GM18858 (cell line): Measurements from ENCODE around the gene WDCP.
"Not testable (repeated sequence)": the region's sequence is repeated elsewhere in the genome, so short reads cannot be mapped to it uniquely, and the experiment has no call there.

ENCODE experiments used
- ATAC-seq: cut with Tn5 transposase; IDR thresholded peaks from one replicate; pipeline ENCODE4 v1.9.1; 2021; ENCODE audit not compliant: unreplicated experiment

WDCP gene

DNA sequence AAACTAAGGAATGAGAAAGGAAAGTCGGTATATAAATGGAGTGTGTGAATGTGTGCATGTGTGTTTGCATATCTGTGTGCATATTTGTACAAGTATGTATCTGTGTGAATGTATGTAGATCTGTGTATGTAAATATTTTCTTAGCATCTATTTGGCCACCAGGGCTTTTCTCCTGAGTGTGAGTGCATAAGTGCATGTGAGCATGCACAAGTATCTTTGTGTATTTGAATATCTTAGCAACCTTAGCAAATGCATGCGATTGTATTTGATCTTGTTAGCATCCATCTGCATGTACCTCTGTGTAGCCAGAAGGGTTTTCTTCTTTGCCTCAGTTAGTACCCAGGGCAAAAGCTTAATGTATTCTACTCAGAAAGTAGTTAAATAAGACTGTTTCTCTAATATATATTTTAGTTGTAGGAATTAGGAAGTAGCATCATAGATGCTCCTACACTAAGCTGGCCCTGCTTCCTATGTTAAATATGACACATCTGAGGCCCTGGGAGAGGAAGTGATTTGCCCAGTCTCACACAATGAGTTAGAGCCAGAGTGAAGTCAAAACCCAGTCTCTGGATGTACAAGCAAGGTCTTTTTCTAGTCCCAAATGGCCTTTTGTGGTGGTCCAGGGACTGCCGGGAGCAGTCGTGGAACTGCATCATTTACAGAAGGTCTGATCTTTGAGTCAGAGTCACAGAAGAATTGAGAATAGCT, 11.5 kb upstream of the WDCP start:
- ATAC-seq = no peak

DNA sequence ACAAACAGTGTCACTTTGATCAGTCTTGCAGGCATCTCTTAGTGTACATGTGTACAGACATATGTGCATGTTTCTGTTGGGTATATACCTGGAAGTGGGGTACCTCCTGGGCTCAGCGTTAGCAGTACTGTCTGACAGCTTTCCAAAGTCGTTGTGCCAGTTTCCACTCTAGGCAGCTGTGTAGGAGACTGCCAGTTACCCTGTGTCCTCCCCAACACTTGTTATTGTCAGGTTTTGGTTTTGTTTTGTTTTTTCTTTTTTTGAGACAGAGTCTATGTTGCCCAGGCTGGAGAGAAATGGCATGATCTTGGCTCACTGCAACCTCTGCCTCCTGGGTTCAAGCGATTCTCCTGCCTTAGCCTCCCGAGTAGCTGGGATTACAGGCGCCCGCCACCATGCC, 8.6 kb upstream of the WDCP start:
- no peak for ATAC-seq

DNA sequence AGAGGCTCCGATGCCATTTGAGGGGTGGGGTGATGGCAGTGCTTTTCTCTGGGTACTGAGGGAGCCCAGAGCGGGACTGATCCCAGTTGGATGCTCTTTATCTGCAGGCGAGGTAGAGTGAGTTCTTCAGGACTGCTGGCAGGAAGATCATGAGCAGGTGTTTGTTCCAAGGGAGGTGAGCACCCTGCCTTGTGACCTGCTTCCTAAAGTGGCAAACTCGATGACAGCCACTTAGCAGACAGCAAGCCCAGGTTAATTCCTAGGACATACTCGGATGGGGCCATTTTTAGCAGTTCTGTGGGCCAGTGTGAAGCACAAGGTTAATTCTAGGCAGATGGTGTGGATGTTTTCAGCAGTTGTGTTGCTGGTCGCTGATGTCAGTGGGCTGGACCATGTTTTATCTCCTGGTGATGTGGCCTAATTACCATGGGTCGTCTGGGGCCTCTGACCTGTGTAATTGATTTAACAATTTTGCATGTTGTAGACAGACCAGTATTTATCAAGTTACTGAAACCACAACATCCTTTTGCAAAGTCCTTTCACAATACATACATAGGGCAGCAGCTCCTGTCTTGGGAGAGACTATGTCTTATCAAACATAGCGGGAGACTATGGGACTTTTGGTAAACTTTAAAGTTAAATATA, 7.3 kb upstream of the WDCP start:
- ATAC-seq = no peak

DNA sequence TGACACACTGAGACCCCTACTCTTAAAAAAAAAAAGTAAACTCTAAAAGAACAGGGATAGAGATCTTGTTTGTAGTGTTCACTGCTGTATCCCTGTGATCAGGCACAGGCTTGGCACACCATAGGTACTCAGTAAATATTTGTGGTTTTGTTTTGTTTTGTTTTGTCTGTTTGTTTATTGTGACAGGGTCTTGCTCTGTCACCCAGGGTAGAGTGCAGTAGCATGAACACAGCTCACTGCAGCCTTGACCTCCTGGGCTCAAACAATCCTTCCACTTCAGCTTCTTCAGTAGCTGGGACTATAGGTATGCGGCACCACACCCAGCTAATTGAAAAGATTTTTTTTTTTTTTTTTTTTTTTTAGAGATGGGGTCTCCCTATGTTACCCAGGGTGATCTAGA, 5.8 kb upstream of the WDCP start:
- no peak for ATAC-seq

DNA sequence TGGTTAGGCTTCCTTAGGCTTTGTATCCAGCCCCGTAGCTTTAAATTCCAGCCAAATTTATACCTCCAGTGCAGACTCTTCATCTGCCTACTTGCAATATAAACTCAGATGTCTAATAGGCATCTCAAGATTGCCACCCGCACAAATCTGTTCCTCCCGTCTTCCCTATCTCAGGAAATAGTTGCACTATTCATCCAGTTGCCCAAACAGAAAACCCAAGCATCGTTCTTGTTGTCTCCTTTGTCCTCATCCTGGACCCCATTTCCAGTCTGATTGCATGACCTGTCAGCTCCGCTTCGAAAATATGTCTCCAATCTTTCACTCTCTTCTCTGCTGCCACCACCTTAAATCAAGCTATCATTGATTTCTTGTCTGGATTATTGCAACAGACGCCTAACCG, 4.6 kb upstream of the WDCP start:
- no peak for ATAC-seq

DNA sequence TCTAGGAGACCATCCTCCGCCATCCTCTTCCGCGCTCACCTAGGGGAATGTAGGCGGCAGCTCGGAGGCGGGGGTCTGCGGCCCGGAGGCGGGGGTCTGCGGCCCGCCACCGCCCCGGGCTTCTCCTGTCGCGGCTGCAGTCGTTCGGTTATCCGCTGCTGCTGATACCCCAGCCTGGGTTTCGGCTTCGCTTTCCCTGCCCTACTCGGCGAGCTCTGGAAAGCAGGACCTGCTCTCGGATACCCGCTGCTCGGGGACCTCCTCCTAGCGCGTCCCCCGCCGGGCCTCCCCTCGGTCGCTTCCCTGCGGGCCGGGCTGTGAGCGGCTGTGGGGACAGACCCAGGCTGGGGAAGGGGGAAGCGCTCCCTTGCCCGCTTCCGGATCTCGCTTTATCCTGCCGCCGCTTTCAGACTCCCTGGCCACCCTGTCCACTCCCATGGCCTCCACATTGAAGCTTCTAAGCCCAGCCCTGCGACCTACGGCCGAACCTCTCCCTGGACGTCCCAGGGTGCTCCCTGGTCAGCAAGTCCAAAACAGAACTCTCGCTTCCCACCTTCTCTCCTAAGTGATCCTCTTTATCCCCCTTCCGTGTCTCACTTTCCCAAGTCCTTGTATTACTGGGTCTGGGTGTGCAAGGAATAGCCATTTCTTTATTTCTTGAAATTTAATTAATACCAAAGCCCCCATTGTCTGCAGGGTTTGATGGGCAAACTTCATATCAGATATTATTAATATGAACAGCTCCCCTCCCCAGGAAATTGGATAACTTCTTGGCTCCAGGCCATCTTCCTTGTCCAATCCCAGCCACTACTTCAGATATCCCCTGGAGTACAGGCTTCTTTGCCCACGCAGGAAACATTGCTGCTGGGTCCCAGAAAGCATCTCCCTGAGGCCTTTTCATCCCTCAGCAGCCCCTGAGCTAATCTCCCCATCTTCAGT, 3.1 kb upstream of the WDCP start:
- ATAC-seq = no peak

DNA sequence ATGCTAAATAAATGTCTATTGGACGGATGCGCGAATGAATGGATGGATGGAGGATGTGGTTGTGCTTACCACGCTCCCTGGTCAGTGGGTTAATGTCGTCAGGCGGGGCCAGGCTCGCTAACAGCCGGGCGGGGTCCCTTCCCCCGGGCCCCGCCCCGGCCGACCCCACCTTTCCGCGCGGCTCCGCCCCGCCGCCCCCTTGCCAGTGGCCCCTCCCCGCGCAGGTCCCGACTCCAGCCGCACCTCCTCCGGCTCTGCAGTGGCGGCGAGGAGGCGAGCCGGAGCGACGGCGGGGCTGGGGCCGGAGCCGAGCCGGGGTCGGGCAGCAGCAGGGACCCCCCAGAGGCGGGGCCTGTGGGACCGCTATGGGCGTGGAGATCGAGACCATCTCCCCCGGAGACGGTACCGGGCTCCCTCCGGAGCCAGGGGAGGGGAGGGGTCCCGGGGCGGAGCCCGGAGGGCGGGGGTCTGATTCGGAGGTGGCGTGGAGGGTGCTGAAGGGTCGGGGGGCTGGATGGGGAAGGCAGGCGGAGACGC, 2.4 kb upstream of the WDCP start, which contains the start of gene FKBP1B:
Gene FKBP1B (plus strand): TSS at position 257 of the 537 bp plus-strand sequence. CDS start 109 bp downstream, at position 366.
- no peak for ATAC-seq

DNA sequence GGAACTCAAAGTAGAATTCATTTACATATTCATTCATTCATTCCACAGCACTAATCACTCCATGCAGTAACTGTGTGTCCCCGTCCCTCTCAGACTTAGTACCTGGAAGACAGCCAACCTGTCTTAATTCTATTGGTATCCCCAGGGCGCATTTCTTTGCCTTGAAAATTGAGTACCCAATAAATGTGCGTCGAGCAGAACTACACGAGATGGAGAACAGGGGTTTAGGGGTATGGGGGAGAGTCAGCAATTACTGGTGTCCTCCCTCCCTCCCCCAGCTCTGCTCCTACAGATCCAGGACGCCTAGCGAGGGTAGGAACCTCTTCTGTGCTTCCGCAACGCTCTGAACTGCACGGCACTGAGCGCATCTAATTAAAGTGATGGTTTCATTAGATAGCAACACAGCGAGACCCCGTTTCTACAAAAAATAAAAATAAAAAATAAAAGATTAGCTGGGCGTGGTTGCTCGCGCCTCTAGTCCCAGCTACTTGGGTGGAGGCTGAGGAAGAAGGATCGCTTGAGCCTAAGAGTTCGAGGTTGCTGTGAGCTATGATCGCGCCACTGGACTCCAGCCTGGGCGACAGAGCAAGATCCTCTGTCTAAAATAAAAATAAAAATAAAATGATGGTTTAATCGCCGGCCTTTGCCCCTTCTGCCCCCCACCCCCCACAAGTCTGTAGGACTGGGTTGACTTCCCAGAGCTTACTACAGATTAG, 1.7 kb upstream of the WDCP start:
- no peak for ATAC-seq

GRCh38 chr2:24047703-24048033, 477 bp upstream of the WDCP start:
- no peak for ATAC-seq

DNA sequence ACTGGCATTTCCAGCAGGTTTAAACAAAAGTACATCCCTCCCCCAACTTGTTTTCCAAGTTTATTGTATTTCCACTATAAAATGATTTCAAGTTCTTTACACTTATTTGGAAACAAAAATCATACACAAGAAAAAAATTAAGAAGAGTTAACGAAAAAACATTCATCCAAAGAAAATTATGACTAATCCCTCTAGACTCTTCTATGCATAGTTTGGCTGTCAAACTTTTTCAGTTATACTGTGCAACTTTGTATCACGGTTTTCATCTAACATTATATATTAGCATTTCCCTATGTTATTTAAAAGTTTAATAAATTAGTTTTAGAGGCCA, 627 bp downstream of the WDCP start:
- no peak for ATAC-seq

DNA sequence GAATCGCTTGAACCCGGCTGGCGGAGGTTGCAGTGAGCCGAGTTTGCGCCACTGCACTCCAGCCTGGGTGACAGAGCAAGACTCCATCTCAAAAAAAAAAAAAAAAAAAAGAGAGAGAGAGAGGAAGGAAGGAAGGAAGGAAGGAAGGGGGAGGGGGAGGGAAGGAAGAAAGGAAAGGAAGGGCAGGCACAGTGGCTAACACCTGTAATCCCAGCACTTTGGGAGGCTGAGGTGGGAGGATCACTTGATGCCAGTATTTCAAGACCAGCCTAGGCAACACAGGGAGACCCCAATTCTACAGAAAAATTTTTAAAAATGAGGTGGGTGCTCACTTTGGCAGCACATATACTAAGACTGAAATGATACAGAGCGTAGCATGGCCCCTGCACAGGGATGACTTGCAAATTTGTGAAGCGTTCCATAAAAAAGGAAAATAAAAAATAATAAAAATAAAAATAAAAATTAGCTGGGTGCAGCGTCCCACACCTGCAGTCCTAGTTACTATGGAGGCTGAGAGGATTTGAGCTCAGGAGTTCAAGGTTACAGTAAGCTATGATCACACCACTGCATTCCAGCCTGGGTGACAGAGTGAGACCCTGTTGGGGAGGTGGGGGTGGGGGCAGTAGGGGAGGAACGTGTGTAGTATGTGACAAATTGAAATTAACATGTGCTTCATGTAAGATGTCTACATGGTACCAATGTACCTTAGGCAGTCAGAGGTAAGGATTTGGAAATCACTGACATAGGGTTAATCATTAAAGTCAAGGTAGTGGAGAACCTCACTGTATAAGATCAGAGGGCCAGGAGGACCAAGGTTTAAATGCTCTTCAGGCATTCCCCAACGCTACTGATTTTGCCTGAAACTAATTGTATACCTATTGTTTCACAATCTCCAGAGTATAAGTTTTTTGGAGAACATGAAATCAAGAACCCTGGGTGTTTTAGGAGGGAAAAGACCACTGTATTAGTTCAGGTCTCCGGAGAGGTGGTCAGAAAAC, 1.4 kb downstream of the WDCP start:
- no peak for ATAC-seq

- ATAC-seq = not testable (repeated sequence)
These were observed 4.1 kb downstream of the WDCP start for GRCh38 chr2:24043133-24043532.

DNA sequence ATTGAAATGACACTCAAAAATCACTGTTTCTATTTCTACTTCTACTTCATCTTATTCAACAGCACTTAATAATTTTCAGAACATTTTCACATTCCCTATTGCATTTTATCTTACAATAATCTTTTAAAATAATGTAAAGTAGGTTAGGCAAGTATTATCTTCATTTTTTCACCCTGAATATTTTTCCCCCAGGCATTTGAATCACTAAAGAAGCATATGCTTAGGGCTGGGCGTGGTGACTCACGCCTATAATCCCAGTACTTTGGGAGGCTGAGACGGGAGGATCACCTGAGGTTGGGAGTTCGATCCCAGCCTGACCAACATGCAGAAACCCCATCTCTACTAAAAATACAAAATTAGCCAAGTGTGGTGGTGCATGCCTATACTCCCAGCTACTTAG, 6.7 kb downstream of the WDCP start:
- no peak for ATAC-seq

- no peak for ATAC-seq
These were observed 8.2 kb downstream of the WDCP start for GRCh38 chr2:24038786-24039499.

- ATAC-seq = no peak
These were observed 21.0 kb downstream of the WDCP start for GRCh38 chr2:24026233-24026632.

DNA sequence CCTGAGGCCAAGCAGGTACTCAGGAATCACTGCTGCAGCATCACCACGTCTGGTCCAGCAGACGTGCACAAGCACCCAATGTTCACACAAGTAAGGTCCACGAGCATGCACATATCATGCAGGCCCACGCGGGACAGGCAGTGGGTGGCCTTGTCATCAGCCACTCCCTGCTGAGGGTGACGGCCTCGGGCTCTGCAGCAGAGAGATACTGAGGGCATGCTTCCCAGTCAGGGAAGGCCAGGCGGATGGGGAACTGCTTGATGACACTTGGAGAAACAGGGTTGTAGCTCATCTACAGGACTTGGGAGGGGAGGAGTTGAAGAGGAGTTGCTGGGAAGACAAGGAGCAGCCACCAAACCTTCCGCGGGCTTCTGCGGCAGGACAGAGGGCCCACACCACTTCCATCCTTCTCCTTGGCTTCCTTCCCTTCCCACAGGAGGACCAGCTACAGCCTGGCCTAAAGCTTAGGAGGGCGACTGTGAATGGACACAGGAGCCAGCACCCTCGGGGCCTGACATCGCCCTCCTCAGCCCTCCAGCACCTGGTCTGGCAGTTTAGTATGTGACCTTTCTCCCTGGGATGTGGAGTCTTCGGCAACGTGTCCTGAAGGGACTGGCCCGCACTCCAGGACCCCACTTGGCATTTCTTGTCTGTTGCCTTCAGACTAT, 22.1 kb downstream of the WDCP start:
- no peak for ATAC-seq

DNA sequence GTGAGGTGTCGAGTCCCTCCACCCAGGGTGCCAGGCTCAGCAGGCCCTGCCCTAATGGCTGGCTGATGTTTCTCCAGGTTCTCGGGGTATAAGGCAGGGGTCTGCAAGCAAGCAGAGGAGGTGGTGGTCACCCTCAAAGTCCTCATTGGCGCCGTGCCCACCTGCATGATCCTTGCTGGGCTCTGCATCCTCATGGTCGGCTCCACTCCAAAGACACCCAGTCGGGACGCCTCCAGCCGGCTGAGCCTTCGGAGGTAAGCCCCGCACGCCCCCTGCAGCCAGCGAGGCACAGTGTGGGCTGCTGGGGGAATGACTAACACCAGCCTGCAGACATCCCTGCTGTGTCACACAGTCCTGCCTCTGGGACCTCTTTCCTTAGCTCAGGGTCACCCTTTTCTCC, 23.2 kb downstream of the WDCP start:
- ATAC-seq = no peak

GRCh38 chr2:24022975-24023575, 24.1 kb downstream of the WDCP start:
- ATAC-seq = no peak
